ENCODE results near the gene LRMDA.

- no peak for TF ChIP-seq CTCF (IDR thresholded peaks at IDR 0.05)
- TF ChIP-seq EZH2 (IDR thresholded peaks at IDR 0.05; ENCODE audit: borderline replicate concordance, insufficient read depth, low read depth, low read length, poor library complexity, severe bottlenecking): no peak
These were observed 5.5 kb downstream of the LRMDA start for GRCh38 chr10:75436896-75437295.
